ENCODE results near the gene BMP10.
"Not testable (repeated sequence)": the region's sequence is repeated elsewhere in the genome, so short reads cannot be mapped to it uniquely, and the experiment has no call there.

The BMP10 gene

GRCh38 chr2:68871159-68871764 is at the start of gene BMP10:
Gene BMP10, minus strand, starts transcription at chr2:68871397. Its CDS starts 39 bp downstream, at chr2:68871358.
- DNase-seq (ENCODE audit: low read depth) = no peak

DNA sequence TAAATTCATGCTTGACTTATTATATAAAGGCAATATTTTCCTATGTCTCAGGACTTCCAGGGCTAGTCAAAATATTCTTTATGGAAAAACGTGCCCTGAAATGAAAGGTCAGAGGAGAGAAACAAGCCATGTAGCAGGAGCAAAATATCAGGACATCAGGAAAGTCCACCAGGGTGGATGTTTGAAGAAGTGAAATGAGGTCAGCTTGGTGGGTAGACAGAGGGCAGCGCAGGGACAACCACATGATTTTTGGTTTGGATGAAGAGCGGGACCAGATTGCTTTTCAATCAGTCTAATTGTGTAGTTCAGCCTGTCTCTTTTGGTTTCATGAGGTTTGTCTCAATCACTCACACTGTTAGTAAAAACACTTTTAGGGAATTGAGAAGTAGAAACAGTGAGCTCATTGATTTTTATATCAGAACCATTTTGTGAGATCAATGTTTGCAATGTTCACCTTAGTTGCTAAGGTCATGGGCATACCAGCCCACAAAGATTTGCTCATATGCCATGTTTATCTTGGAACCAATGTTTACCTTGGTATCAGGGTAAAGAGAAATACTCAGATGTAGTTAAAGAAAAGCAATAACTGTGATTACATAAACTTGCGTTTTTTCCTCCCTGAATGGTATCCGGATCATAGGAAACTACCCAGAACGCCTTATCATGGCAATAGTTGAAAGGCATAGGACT is 49.4 kb upstream of the BMP10 start:
- no peak for DNase-seq (ENCODE audit: low read depth)

DNA sequence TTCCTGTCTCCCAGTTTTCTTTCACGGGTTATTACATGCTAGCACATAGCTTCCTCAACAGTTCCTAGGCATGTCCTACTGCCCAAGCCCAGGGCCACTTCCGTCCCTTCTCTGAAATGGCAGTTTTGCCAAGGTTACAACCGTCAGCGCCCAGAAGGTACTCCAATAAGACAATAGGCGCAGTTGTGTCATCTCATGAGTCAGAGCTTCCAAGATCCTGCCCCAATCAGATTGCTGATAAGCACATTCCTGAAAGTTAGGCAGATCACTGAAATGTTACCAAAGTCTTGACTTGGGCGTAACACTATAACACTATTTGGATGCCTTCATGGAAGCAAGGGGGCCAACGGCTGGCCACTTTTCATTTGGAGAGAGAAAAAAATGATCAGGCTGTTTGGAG is 47.3 kb upstream of the BMP10 start:
- no peak for DNase-seq (ENCODE audit: low read depth)

DNA sequence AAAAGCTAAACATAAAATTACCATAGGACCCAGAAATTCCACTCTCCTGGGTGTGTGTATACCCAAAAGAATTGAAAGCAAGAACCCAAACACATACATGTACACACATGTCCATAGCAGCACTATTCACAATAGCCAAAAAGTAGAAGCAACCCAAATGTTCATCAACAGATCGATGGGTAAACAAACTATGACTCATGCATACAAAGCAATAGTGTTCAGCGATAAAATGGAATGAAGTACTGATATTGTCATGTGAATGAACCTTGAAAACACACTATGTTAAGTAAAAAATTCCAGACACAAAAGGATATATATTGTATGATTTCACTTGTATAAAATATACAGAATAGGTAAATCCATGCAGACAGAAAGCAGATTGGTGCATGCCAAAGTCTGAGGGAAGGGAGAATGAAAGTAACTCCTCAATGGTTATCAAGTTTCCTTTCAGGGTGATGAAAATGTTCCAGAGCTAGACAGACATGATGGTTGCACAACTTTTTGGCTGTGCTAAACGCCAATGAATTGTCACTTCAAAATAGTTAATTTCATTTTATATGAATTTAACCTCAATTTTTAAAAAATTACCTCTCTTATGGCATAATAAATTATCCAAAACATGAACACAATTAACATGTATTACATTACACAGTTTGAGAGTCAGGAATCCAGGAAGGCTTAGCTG is 46.0 kb upstream of the BMP10 start:
- DNase-seq (ENCODE audit: low read depth) = no peak

DNA sequence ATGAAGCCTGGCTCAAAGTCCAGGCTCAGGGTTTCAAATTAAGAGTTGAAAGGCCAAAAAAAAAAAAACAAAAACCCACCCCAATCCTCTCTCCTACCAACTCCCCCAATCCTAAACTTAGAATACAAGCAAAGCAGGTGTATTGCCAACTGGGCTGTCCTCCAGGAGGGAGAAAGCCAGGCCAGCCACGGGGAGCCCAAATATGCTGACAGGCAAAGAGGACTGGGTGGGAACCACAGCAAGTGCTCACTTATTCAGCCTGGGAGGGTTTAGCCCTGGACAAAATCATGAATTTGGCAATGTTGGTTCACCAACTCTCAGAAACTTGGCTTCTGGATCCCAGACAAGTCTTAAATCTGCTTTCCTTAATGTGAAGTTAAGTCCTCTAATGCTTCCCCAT is 45.0 kb upstream of the BMP10 start:
- DNase-seq (ENCODE audit: low read depth) = no peak

DNA sequence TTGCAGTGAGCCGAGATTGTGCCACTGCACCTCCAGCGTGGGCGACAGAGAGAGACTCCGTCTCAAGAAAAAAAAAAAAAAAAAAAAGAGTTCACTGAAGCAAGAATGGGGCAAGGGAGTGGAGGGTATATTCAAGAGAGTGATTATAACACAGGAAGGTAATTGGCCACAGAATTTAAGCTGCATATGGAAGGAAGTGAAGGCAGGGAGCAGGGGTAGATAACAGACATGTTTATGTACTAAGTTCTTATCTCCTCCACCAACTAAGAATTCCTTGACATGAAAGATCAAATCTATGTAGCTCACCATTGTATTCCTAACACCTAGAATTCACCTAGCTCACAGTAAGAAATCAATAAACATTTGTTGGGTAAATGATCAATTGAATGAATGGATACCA is 44.2 kb upstream of the BMP10 start:
- no peak for DNase-seq (ENCODE audit: low read depth)

- DNase-seq (ENCODE audit: low read depth) = no peak
Measured at GRCh38 chr2:68913359-68913758, 42.2 kb upstream of the BMP10 start.

GRCh38 chr2:68912732-68913131 is 41.5 kb upstream of the BMP10 start:
- no peak for DNase-seq (ENCODE audit: low read depth)

- no peak for DNase-seq (ENCODE audit: low read depth)
Measured at GRCh38 chr2:68912111-68912510, 40.9 kb upstream of the BMP10 start.

- DNase-seq (ENCODE audit: low read depth) = no peak
Measured at GRCh38 chr2:68911709-68912108, 40.5 kb upstream of the BMP10 start.

GRCh38 chr2:68911246-68911645 is 40.0 kb upstream of the BMP10 start:
- no peak for DNase-seq (ENCODE audit: low read depth)

- peak; percentile 58 for DNase-seq (ENCODE audit: low read depth)
Measured at GRCh38 chr2:68909793-68910674, 38.8 kb upstream of the BMP10 start.

GRCh38 chr2:68908392-68908970 is 37.3 kb upstream of the BMP10 start:
- peak; percentile 30 for DNase-seq (ENCODE audit: low read depth)

DNA sequence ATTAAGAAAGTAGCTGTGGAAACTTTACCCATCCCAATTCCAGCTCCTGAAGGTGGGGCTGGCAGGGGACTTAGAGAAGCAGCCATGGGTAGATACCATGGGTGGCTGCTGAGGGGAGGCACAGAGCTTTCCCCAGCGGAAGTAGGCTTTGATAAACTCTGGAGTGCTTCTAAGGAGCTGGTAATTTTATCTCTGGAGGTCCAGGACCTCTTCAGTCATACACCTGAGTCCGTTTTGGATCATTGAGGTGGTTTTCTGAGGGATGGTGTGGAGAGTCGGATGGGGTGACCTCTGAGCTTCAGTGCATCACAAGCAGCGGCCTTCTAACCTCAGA is 36.7 kb upstream of the BMP10 start:
- no peak for DNase-seq (ENCODE audit: low read depth)

DNA sequence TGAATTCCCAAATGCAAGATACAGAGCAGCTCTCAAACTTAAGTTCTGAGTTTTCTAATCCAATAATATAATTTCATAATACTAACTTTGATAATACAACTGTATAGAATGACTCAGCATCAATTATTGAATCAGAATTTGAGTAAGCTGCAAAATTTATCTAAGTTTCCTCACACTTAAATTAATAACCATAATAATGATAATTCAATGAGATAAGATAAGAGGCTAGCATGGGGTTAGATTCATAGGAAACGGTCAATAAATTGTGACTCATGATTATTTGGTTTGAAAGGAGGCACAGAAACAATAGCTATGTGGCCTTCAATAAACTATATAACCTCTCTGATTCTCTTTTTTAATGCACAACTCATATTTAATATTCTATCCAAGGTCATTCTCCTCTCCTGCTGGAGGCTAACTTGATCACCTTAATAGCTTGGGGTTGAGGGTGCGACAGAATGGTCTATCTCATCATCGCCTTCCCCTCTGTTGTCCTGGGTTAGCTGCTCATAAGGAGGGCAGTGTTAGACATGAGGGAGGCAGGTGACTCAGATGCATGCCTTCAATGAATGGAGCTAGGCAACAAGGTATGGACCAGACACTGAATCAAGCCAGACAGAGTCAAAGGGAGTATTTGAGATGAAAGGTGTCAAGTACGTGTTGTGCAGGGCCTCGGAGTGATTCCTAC is 36.2 kb upstream of the BMP10 start:
- no peak for DNase-seq (ENCODE audit: low read depth)

DNA sequence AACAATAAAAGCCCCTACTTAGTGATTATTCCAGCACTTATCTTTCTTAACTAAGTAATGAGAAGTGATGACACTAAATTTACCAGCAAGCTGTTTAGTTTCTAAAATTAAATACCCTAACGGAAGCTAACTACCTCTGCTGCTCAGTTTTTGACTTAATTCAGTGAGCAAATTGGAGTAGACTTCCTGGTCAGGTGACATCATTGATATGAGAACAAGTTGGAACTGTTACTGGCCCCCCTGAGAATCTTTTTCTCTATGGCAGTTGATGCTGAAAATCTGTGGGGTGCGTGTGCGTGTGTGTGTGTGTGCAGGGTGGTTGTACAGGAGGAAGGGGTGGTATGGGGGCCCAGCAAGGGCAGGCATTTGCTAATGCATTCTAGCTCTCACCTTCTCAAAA is 35.5 kb upstream of the BMP10 start:
- no peak for DNase-seq (ENCODE audit: low read depth)

DNA sequence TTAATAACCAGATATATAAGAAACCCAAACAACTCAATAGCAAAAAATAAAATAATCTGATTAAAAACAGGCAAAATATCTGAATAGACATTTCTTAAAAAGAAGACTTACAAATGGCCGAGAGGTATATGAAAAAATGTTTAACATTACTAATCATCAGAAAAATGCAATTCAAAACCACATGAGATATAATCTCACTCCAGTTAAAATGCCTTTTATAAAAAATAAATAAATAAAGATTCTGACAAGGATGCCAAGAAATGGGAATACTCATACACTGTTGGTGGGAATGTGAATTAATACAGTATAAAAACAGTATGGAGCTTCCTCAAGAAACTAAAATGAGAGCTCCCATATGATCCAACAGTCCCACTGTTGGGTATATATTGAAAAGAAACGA is 33.9 kb upstream of the BMP10 start:
- DNase-seq (ENCODE audit: low read depth) = no peak

- DNase-seq (ENCODE audit: low read depth) = no peak
Measured at GRCh38 chr2:68901561-68901960, 30.4 kb upstream of the BMP10 start.

- DNase-seq (ENCODE audit: low read depth) = no peak
Measured at GRCh38 chr2:68901199-68901514, 30.0 kb upstream of the BMP10 start.

DNA sequence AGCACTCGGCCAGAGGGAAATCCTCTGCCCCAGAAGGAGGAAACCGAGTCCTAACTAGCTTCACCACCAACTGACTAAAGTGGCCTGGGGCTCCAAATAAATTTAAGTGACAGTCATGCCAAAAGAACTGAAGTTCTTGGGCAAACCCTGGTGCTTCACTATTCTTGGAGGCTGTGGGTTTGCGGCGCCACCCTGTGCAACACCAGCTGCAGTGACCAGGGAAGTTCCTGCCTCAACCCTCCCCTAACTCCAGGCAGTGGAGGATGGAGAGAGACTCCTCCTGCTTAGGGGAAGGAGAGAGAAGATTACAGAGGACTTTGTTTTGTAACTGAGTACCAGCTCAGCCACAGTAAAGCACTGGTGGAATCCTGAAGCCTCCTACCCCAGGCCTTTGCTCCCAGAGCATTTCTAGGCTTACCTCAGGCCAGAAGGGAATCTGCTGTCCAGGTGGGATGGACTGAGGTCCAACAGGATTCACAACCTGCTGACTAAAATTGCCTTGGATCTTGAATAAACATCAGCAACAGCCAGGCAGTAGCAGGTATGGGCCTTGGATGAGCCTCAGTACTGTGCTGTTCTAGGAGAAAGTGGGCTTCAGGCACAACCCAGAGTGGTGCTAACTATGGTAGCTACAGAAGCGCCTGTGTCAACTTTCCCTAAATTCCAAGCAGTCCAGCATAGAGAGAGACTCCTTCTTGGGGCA is 29.4 kb upstream of the BMP10 start:
- no peak for DNase-seq (ENCODE audit: low read depth)

DNA sequence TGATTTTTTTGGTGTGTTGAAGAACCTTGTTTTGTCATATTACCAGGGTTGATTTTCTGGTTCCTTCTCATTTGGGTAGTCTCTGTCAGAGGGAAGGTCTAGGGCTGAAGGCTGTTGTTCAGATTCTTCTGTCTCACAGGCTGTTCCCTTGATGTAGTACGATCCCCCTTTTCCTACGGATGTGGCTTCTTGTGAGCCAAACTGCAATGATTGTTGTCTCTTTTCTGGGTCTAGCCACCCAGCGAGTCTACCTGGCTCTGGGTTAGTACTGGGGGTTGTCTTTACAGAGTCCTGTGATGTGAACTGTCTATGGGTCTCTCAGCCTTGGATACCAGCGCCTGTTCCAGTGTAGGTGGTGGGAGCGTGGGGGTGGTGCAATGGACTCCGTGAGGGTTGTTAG is 24.8 kb upstream of the BMP10 start:
- not testable (repeated sequence) for DNase-seq (ENCODE audit: low read depth)

All from fibroblast of the conjunctiva (primary cell).